Measurements from ENCODE around the gene GAB2. TPM values are rescaled to one million over a fixed set of nuclear protein-coding genes. Genes with fewer than 3 reads are reported as not detected.
A peak's percentile ranks its signal among the peaks of the same experiment; 100 is the strongest.

GAB2 gene
- total RNA-seq, 2 experiments from 2014 or later: 1.4 to 1.8 TPM

DNA sequence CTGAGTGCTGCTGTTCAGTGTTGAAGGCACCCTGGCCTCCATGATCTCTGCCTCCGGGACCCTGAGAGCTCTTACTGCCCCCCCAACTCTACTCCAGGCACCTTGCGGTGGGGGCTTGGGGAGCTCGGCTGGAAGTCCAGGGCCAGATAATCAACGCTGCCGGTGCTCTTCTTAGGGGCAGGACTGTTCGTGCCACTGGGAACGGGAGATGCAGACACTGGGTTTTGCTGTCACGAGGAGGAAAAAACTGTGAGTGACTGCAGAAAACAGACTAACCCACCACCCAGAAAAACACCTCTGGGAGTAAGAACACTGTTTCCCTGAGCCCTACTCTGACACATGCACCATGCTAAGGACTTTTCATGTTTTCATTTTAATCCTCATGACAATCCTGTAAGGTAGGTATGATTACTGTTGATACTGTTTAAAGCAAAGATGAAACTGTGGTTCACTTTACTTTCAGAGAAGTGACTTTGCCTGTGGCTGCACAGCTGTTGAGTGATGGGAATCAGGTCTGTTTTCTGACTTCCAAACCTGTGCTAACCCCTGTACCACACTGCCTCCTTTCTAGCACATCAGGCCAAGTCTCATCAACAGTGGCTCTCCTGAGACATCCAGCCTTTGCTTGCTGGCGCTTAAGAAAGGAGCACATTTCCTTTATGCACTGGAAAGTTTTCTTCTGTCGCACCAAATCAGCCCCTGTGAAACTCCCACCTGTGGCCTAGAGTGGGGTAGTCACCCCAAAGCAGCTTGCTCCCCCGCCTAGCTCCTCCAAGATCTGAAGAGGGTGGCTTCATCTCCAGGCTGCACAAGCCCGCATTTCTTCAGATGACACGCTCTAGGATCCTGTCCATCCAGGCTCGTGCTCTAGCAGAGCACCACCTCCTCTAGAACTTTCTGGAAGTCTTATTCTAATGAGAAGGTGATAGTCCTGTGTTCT is 197.1 kb downstream of the GAB2 start:
- Mint-ChIP-seq H3K27me3 (no peaks in the 10 kb centered on the region), H3K4me1 (ENCODE audit: low read depth) (peaks cover 11% of the 10 kb centered on the region), H3K27ac (peak overlapping the region; percentile 16), H3K36me3 (ENCODE audit: low read depth) (no peaks in the 10 kb centered on the region), H3K9me3 (no peaks in the 10 kb centered on the region), H3K4me3 (no peak overlapping the region)
- TF ChIP-seq, protein P1, sequence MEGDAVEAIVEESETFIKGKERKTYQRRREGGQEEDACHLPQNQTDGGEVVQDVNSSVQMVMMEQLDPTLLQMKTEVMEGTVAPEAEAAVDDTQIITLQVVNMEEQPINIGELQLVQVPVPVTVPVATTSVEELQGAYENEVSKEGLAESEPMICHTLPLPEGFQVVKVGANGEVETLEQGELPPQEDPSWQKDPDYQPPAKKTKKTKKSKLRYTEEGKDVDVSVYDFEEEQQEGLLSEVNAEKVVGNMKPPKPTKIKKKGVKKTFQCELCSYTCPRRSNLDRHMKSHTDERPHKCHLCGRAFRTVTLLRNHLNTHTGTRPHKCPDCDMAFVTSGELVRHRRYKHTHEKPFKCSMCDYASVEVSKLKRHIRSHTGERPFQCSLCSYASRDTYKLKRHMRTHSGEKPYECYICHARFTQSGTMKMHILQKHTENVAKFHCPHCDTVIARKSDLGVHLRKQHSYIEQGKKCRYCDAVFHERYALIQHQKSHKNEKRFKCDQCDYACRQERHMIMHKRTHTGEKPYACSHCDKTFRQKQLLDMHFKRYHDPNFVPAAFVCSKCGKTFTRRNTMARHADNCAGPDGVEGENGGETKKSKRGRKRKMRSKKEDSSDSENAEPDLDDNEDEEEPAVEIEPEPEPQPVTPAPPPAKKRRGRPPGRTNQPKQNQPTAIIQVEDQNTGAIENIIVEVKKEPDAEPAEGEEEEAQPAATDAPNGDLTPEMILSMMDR (IDR thresholded peaks at IDR 0.05): no peak
- DNase-seq (peak; percentile 20), ATAC-seq (peak; percentile 39)
- intact Hi-C loops (cut with micrococcal nuclease): loop anchor here (10.0 kb wide), 3 partner anchors 64 to 344 kb away; partner anchors contain the start of gene GAB2
- ChIA-PET CTCF (interaction anchor here (0.8 to 1.3 kb wide), 3 partner anchors 8 to 344 kb away, joined by 3 read pairs; no protein-coding TSS in a partner anchor), POLR2A (no interaction called here)

DNA sequence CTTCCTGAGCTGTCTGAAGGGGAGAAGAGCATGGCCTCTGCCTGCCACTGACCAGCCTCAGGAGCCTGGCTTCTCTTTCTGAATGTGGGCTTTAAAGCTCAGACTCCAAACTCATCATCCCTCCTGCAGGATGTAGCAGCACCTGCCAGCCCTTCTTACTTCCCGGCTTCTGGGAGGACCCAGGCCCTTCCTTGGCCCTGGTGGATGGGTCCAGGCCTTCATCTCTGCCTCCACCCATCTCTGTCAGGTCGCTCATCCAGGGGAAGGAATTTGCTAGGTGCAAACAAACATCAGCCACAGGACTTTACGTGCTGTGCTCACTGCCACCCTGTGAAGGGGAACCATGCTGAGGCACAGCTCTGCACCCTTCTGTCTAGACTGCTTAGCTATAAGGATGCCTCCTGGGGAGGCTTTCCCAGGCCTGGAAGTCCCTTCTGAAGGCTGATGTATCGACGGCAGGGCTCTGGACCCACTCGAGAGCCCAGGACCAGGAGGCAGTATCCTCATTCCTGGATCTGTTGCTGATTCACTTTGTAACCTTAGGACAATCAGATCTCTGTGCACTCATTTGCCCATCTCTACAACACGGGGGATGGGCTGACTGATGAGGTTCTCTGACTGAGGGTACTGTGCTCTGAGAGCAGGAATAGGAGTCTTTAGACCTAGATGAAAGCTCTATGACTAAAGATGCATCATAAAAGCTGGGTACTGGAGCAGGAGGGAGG is 198.0 kb downstream of the GAB2 start:
- Mint-ChIP-seq H3K27me3 (no peaks in the 10 kb centered on the region), H3K27ac (no peak overlapping the region), H3K36me3 (ENCODE audit: low read depth) (peaks cover 2% of the 10 kb centered on the region), H3K4me3 (no peak overlapping the region), H3K9me3 (no peaks in the 10 kb centered on the region), H3K4me1 (ENCODE audit: low read depth) (peaks cover 11% of the 10 kb centered on the region)
- ATAC-seq (no peak), DNase-seq (no peak)
- ChIA-PET CTCF (interaction anchor here (0.8 to 1.3 kb wide), 2 partner anchors 9 to 345 kb away, joined by 3 read pairs; no protein-coding TSS in a partner anchor), POLR2A (no interaction called here)
- intact Hi-C loops (cut with micrococcal nuclease): loop anchor here (10.0 kb wide), 3 partner anchors 65 to 345 kb away; partner anchors contain the start of gene GAB2
- TF ChIP-seq, protein P1 (IDR thresholded peaks at IDR 0.05): no peak

DNA sequence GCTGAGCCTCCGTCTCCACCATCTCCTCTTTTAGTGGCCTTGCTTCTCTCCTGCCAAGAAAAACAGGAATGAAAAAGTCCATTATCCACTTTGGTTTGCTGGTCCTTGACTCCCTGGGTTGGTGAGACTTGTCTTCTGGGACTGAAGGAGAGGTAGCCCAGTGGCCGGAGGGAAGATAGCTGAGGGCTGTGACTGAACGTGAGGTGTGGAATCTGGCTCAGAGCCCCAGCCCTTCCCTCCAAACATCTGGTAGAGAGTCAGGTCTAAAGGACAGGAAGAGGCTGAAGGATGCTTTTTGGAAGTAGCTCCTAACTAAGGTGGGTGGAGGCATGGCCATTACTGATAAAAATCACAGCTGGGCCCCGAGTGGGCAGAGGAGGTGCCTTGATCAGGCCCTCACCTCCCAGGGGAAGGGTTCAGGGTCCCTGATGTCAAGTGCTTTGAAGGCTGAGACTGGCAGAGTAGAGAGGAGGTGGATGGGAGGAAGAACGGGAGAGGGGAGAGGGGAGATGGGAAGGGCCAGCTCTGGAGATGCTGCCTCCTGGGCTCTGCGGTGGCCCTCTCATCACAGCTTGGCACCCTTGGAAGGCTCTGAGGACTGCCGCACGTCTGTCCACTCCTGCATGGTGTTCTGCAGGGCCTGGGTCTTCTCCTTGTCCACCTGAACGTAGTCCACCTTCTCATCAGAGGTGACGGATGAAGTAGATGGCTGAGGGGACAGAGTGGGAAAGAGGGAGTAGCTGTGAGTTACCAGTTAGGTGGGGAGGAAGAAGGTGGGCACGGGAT is 198.7 kb downstream of the GAB2 start:
- no peaks in the 10 kb centered on the region for H3K9me3 Mint-ChIP-seq
- ChIA-PET POLR2A (no interaction called here), CTCF (interaction anchor here (1.3 kb wide), 1 partner anchor 10 kb away, joined by 3 read pairs; no protein-coding TSS in a partner anchor)
- H3K36me3 Mint-ChIP-seq (ENCODE audit: low read depth): peaks cover 2% of the 10 kb centered on the region
- intact Hi-C loops (cut with micrococcal nuclease): no loop called here
- no peaks in the 10 kb centered on the region for H3K27me3 Mint-ChIP-seq
- TF ChIP-seq, protein P1 (IDR thresholded peaks at IDR 0.05): no peak
- no peak overlapping the region for H3K27ac Mint-ChIP-seq
- DNase-seq (no peak), ATAC-seq (no peak)
- H3K4me3 Mint-ChIP-seq: no peak overlapping the region
- H3K4me1 Mint-ChIP-seq (ENCODE audit: low read depth): peaks cover 11% of the 10 kb centered on the region

DNA sequence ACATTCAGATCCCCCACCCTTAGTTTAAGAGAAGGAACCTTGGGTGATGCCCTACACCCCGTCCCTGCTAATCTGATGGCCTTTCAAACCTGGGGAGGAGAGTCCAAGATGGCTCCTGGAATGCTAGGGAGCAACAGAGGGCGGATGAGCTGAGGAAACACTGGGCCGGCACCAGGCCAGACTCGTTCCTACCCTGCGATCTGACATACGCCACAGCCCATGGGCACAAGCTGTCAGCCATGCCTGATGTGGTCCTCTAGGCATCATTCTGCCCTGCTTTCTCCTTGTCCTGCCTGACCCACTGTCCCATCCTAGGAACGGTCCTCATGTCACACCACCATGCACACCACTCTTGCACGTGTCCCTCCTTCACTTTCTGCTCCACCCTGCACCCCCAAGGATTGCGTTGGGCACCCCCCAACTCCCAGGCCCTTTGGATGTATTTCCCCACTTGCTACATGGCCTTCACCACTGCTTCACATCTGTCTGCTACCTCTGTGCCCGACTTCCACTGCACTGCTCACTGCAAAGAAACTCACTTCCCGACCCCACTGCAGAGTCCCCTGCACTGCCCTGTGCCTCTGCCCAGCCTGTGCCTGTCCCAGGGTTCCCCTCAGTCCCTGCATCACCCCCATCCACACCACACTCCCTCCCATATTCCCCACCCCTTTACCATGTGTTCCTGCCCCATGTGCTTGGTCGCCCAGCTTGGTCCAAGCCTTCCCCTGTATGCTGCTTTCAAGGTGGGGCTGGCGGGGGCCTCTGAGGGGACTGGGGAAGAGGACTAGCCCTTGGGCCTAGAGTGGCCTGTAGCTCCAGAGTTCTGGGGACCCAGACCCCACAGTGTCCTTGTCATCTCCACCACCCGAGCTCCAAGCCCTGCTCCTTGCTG is 199.7 kb downstream of the GAB2 start:
- no peaks in the 10 kb centered on the region for H3K9me3 Mint-ChIP-seq
- TF ChIP-seq, protein P1 (IDR thresholded peaks at IDR 0.05): no peak
- H3K27ac Mint-ChIP-seq: no peak overlapping the region
- intact Hi-C loops (cut with micrococcal nuclease): no loop called here
- DNase-seq (no peak), ATAC-seq (no peak)
- ChIA-PET CTCF (no interaction called here), POLR2A (interaction anchor here (1.6 kb wide), 1 partner anchor 30 kb away, joined by 3 read pairs; no protein-coding TSS in a partner anchor)
- peaks cover 8% of the 10 kb centered on the region for H3K4me1 Mint-ChIP-seq (ENCODE audit: low read depth)
- no peaks in the 10 kb centered on the region for H3K27me3 Mint-ChIP-seq
- H3K36me3 Mint-ChIP-seq (ENCODE audit: low read depth): peaks cover 2% of the 10 kb centered on the region
- H3K4me3 Mint-ChIP-seq: no peak overlapping the region

Data from activated CD8-positive, alpha-beta T cell treated with anti-CD3 and anti-CD28 coated beads for 36 hours (primary cell).